ENCODE results near the gene ESR2.

- no peak for TF ChIP-seq CTCF (IDR thresholded peaks at IDR 0.05)
- TF ChIP-seq POLR2A (IDR thresholded peaks at IDR 0.05): no peak
- TF ChIP-seq POLR2AphosphoS5 (IDR thresholded peaks at IDR 0.05; ENCODE audit: insufficient read depth in 1 of 2, low read depth in 1 of 2): no peak
Observed at GRCh38 chr14:64272019-64272418, 22.2 kb downstream of the ESR2 start.
